Lower lobe of right lung (tissue), 2 donors: ENCODE data around the gene C3orf20. TPM values are rescaled to one million over a fixed set of nuclear protein-coding genes. Genes with fewer than 3 reads are reported as not detected.

Experiments
- ATAC-seq, 2 donors: fragments of 200-7000 bp; cut with Tn5 transposase; one replicate each; pipeline ENCODE4 v1.9.1; 2020 to 2022; ENCODE audit warnings: mild to moderate bottlenecking in 2 of 2, moderate library complexity in 2 of 2
- DNase-seq: peaks from one replicate; pipeline ENCODE4 v3.0.0-alpha.2; 2020
- H3K27ac ChIP-seq: fragments of 200-600 bp; one replicate; pipeline ENCODE4 v1.8.0; 2022
- H3K27me3 ChIP-seq: fragments of 200-600 bp; one replicate; pipeline ENCODE4 v1.8.0; 2022; ENCODE audit warnings: low read depth
- H3K36me3 ChIP-seq: fragments of 200-600 bp; one replicate; pipeline ENCODE4 v1.8.0; 2022; ENCODE audit warnings: mild to moderate bottlenecking
- H3K4me1 ChIP-seq: fragments of 200-600 bp; one replicate; pipeline ENCODE4 v1.8.0; 2022
- H3K4me3 ChIP-seq: fragments of 200-600 bp; one replicate; pipeline ENCODE4 v1.8.0; 2022; ENCODE audit warnings: mild to moderate bottlenecking
- H3K9me3 ChIP-seq: fragments of 200-600 bp; one replicate; pipeline ENCODE4 v1.8.0; 2022
- intact Hi-C: fragments of 100-400 bp; cut with DNase I; formaldehyde crosslinking; loops from one replicate; pipeline ENCODE4 v1.11.0; 2022
- total RNA-seq: library from RNA; stranded (reverse); fragmentation: NEBNext Ultra II Directional; extraction: Animal tissue kit (Norgen Biotek cat#: 25700); gene quantifications from one replicate; pipeline ENCODE4 v1.2.1, GENCODE V29; 2021
- TF ChIP-seq, protein P1 (sequence below): fragments of 200-600 bp; IDR thresholded peaks from one replicate; pipeline ENCODE4 v1.8.0; 2022; ENCODE audit warnings: antibody characterized with exemption, mild to moderate bottlenecking
- donor health status: DM: no; HTN: yes; CAD: no; lungs with severe emphysema.

Gene C3orf20
- total RNA-seq, 1 donor from 2014 or later = not detected

DNA sequence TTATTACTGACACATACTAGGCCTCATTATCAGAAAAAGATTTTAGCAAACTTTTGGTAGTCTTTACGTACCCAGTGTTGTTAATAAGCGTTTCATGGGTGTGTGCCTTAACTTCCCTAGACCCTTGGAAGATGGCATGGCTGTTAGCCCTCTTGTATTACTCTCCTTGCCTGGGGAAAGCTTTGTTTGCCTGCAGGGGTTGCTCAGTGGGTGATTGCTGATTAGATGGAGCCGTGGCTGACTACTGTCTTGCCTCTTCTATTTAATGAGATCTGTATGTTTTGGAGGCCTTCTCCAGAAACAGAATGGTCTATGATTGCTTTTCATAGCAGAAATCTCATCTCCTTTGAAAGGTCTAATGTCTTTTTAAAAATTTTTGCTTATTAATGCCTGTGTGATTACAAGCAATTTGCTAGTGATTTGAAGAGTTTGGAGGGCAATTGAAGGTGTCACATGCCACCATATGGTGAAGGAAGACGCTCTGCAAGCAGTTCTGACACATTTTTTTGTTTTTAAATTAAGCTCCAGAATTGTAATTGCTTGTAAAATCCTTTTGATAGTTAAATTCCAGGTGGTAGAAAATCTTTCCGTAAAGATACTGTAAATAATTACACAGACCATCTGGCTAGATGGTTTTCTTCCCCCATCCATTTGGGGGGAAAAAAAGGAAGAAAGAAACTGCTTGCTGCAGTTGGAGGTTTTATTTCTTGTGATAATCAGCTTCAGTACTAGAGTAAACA, 11.4 kb upstream of the C3orf20 start:
- no peak for ATAC-seq

DNA sequence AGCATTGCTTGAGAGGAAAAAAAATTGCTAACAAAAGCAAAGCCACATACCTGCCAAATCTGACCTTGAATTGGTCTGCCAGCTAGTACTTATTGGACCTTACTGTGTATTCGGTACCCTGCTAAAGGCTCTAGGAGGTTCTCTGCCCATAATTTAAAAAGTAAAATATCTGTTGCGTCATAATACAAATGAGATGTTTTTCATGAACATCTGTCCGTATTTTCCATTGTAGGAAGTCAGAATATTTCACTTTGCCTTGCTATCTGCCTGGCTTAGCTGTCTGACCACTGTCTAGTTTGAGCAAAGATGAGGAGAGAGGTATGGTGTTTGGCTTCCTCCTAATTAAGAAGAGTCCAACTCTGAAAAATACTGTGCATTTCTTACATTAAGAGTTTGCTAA, 10.8 kb upstream of the C3orf20 start:
- intact Hi-C loops = no loop called here
- no peaks in the 10 kb centered on the region for H3K4me1 ChIP-seq

More for the DNA sequence above, 11.4 kb upstream of the C3orf20 start:
- no peaks in the 10 kb centered on the region for H3K9me3 ChIP-seq
- no peak overlapping the region for H3K27ac ChIP-seq
- intact Hi-C loops = no loop called here
- DNase-seq = no peak
- no peak overlapping the region for H3K4me3 ChIP-seq
- H3K36me3 ChIP-seq = peaks cover 100% of the 10 kb centered on the region
- no peaks in the 10 kb centered on the region for H3K4me1 ChIP-seq
- H3K27me3 ChIP-seq = no peaks in the 10 kb centered on the region
- TF ChIP-seq, protein P1, sequence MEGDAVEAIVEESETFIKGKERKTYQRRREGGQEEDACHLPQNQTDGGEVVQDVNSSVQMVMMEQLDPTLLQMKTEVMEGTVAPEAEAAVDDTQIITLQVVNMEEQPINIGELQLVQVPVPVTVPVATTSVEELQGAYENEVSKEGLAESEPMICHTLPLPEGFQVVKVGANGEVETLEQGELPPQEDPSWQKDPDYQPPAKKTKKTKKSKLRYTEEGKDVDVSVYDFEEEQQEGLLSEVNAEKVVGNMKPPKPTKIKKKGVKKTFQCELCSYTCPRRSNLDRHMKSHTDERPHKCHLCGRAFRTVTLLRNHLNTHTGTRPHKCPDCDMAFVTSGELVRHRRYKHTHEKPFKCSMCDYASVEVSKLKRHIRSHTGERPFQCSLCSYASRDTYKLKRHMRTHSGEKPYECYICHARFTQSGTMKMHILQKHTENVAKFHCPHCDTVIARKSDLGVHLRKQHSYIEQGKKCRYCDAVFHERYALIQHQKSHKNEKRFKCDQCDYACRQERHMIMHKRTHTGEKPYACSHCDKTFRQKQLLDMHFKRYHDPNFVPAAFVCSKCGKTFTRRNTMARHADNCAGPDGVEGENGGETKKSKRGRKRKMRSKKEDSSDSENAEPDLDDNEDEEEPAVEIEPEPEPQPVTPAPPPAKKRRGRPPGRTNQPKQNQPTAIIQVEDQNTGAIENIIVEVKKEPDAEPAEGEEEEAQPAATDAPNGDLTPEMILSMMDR = no peak

DNA sequence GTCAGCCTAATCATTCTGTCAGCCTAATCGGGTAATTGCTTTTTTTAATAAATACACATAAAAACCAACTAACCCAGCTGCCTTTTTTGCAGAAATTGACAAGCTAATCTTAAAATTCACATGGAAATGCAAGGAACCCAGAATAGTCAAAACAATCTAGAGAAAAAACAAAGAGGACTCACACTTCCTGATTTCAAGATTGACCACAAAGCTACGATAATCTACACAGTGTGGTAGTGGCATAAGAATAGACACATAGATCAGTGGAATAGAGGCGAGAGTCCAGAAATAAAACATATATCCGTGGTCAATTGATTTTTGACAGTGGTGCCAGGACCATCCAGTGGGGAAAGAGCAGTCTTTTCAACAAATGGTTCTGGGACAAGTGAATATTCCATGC, 2.4 kb upstream of the C3orf20 start:
- no peak for DNase-seq
- Histone ChIP-seq H3K27ac (no peak overlapping the region), H3K4me3 (no peak overlapping the region), H3K27me3 (no peaks in the 10 kb centered on the region), H3K9me3 (no peaks in the 10 kb centered on the region), H3K4me1 (no peaks in the 10 kb centered on the region), H3K36me3 (peaks cover 59% of the 10 kb centered on the region)
- TF ChIP-seq, protein P1 = no peak
- ATAC-seq = no peak
- intact Hi-C loops = no loop called here

More for the DNA sequence above, 10.8 kb upstream of the C3orf20 start:
- ATAC-seq = no peak
- Histone ChIP-seq H3K9me3 (no peaks in the 10 kb centered on the region), H3K36me3 (peaks cover 100% of the 10 kb centered on the region), H3K27me3 (no peaks in the 10 kb centered on the region), H3K4me3 (no peak overlapping the region), H3K27ac (no peak overlapping the region)
- TF ChIP-seq, protein P1 = no peak
- no peak for DNase-seq

DNA sequence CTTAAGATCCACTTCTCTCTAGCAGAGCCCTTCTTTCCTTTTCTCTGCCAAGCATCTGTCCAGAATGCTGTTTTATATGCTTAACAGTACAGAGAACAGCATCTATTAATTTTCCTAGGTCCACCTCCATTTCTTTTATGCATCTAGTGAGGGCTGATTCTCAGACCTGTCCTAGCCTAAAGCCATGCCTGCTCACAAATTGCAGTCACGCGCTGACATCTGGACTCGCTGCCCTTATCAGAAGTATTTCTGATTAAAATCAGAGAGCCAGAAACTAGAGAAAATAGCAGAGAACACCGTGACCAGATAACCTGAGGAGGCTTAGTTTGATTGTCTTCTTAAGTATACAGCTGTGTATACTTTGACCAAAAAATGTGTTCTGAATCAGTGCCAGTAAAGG, 1.9 kb downstream of the C3orf20 start:
- Histone ChIP-seq H3K4me3 (no peak overlapping the region), H3K27me3 (no peaks in the 10 kb centered on the region), H3K4me1 (no peaks in the 10 kb centered on the region), H3K27ac (no peak overlapping the region), H3K36me3 (peaks cover 16% of the 10 kb centered on the region), H3K9me3 (no peaks in the 10 kb centered on the region)
- DNase-seq (no peak), ATAC-seq (no peak)
- TF ChIP-seq, protein P1 = no peak
- intact Hi-C loops = no loop called here

DNA sequence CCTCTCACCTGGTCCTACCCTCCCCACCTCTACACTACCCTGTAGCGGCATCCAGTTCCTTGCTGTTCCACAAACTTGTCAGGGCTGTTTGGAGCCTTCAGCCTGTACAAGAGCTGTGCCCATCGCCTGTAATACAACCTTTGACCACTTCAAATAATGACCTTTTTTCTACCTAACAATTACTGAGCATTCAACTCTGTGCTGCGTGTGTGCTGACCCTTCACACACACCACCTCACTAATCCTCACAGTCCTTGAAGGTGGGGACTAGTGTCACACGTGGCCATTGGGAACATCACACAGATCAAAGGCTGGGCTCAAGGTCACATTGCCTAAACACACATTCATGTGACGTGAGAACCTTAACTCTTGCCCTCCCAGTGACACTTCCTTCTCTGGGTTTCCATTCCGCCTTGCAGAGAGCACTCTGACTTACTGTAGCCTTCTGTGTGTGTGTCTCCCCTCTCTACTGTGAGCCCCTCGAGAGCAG, 3.1 kb downstream of the C3orf20 start:
- Histone ChIP-seq H3K9me3 (no peaks in the 10 kb centered on the region), H3K36me3 (peaks cover 5% of the 10 kb centered on the region), H3K27ac (no peak overlapping the region), H3K4me1 (no peaks in the 10 kb centered on the region), H3K4me3 (no peak overlapping the region), H3K27me3 (no peaks in the 10 kb centered on the region)
- TF ChIP-seq, protein P1 = no peak
- intact Hi-C loops = no loop called here
- DNase-seq (no peak), ATAC-seq (no peak)
